B cell (primary cell): ENCODE results near the gene ADGRL2.

Experiments used
- EZH2 ChIP-seq: IDR thresholded peaks from 2 replicates; pipeline ENCODE4 v1.6.1; 2012; ENCODE audit warnings: borderline replicate concordance, low read depth, mild to moderate bottlenecking, moderate library complexity, low read length; ENCODE audit not compliant: insufficient read depth, poor library complexity, severe bottlenecking
- TF ChIP-seq, protein P1 (sequence below): fragments of 200-600 bp; IDR thresholded peaks from one replicate; pipeline ENCODE4 v1.8.0; 2022; ENCODE audit warnings: antibody characterized with exemption, mild to moderate bottlenecking

DNA sequence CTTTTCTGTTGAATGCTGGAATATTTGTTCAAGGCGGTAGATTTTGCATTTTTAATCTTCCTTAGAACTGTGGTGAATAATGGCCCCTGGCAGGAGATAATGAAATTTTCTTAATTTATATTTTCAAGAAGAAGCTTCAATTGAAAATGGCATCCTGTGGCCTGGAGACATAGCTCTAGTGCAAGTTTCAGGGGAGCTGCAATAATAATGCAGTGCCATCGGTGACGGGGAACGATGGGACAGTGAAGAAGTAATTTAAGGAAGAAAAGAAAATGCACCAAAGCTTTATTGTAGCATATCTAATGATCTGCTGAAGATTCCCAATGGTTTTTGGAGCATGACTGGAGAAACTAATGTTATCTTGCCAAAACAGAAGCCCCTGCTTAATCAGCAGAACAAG is 128.4 kb downstream of the ADGRL2 start:
- TF ChIP-seq, protein P1, sequence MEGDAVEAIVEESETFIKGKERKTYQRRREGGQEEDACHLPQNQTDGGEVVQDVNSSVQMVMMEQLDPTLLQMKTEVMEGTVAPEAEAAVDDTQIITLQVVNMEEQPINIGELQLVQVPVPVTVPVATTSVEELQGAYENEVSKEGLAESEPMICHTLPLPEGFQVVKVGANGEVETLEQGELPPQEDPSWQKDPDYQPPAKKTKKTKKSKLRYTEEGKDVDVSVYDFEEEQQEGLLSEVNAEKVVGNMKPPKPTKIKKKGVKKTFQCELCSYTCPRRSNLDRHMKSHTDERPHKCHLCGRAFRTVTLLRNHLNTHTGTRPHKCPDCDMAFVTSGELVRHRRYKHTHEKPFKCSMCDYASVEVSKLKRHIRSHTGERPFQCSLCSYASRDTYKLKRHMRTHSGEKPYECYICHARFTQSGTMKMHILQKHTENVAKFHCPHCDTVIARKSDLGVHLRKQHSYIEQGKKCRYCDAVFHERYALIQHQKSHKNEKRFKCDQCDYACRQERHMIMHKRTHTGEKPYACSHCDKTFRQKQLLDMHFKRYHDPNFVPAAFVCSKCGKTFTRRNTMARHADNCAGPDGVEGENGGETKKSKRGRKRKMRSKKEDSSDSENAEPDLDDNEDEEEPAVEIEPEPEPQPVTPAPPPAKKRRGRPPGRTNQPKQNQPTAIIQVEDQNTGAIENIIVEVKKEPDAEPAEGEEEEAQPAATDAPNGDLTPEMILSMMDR, result no peak
- no peak for TF ChIP-seq EZH2
